Left lung (tissue), 10 donors: ENCODE measurements around the gene PALLD. TPM values are rescaled to one million over a fixed set of nuclear protein-coding genes. Genes with fewer than 3 reads are reported as not detected.

Experiments used
- ATAC-seq: fragments of 200-7000 bp; cut with Tn5 transposase; one replicate; pipeline ENCODE4 v1.9.1; 2020; ENCODE audit warnings: moderate library complexity
- DNase-seq, 4 donors: peaks; one replicate each; pipeline ENCODE4 v3.0.0-alpha.2; 2013 to 2020
- H3K27ac ChIP-seq, 2 donors: fragments of 200-600 bp; sonication (generic) in 1 of 2; one replicate each; pipeline versions ENCODE4 v1.5.0 to v1.8.0; 2020 to 2021
- H3K27me3 ChIP-seq, 2 donors: fragments of 200-600 bp; sonication (generic) in 1 of 2; one replicate each; pipeline versions ENCODE4 v1.5.0 to v1.8.0; 2020 to 2021
- H3K36me3 ChIP-seq, 2 donors: fragments of 200-600 bp; sonication (generic) in 1 of 2; one replicate each; pipeline versions ENCODE4 v1.5.0 to v1.8.0; 2020 to 2021
- H3K4me1 ChIP-seq, 2 donors: fragments of 200-600 bp; one replicate each; pipeline ENCODE4 v1.8.0; 2021
- H3K4me3 ChIP-seq, 2 donors: fragments of 200-600 bp; sonication (generic) in 1 of 2; one replicate each; pipeline versions ENCODE4 v1.5.0 to v1.8.0; 2020 to 2021; ENCODE audit warnings: mild to moderate bottlenecking in 1 of 2
- H3K9me3 ChIP-seq, 2 donors: fragments of 200-600 bp; sonication (generic) in 1 of 2; one replicate each; pipeline versions ENCODE4 v1.5.0 to v1.8.0; 2020 to 2021
- CTCF ChIP-seq, 2 donors: fragments of 200-600 bp; sonication (generic) in 1 of 2; IDR thresholded peaks; one replicate each; pipeline versions ENCODE4 v1.5.0 to v1.8.0; 2021; ENCODE audit warnings: antibody characterized with exemption in 2 of 2
- intact Hi-C, 2 donors: fragments of 100-400 bp; cut with DNase I; formaldehyde crosslinking; loops; one replicate each; pipeline versions ENCODE4 v1.11.2 to v1.14.2; 2022
- polyA plus RNA-seq, 6 donors: library from polyadenylated mRNA; unstranded; fragments of 120-200 nt; gene quantifications; one replicate each; pipeline ENCODE4 v1.2.1, GENCODE V29; 2013; ENCODE audit not compliant: insufficient read length in 6 of 6
- total RNA-seq, 2 donors: library from RNA; stranded (reverse); fragmentation: NEBNext Ultra II Directional; extraction: Animal tissue kit (Norgen Biotek cat#: 25700); gene quantifications; one replicate each; pipeline ENCODE4 v1.2.1, GENCODE V29; 2021
- donor health status: DM: no; HTN: yes; CAD: no.
- donor health status: DM: no; HTN: no; CAD: no.

PALLD gene
- total and polyA plus RNA-seq, 8 donors: 67.5 to 194 (median 80.4) TPM

GRCh38 chr4:168784786-168785461 lies 288.1 kb downstream of the PALLD start:
- ATAC-seq (peak; percentile 72), DNase-seq (no peak)
- TF ChIP-seq CTCF (IDR thresholded peaks at IDR 0.05): no peak
- Histone ChIP-seq H3K4me1 (no peaks in the 10 kb centered on the region), H3K27ac (no peak overlapping the region), H3K27me3 (no peaks in the 10 kb centered on the region), H3K4me3 (no peak overlapping the region), H3K36me3 (no peaks in the 10 kb centered on the region), H3K9me3 (no peaks in the 10 kb centered on the region)
- intact Hi-C loops: no loop called here

GRCh38 chr4:168787334-168787733 lies 290.5 kb downstream of the PALLD start:
- DNase-seq (no peak), ATAC-seq (no peak)
- no peak overlapping the region for H3K27ac ChIP-seq
- H3K4me3 ChIP-seq: no peak overlapping the region
- no peak for TF ChIP-seq CTCF (IDR thresholded peaks at IDR 0.05)
- H3K9me3 ChIP-seq: no peaks in the 10 kb centered on the region
- intact Hi-C loops: no loop called here
- H3K36me3 ChIP-seq: no peaks in the 10 kb centered on the region
- no peaks in the 10 kb centered on the region for H3K27me3 ChIP-seq
- H3K4me1 ChIP-seq: no peaks in the 10 kb centered on the region

GRCh38 chr4:168787801-168788595 lies 291.1 kb downstream of the PALLD start:
- Histone ChIP-seq H3K4me3 (no peak overlapping the region), H3K4me1 (no peaks in the 10 kb centered on the region), H3K27me3 (no peaks in the 10 kb centered on the region), H3K9me3 (no peaks in the 10 kb centered on the region), H3K36me3 (no peaks in the 10 kb centered on the region), H3K27ac (no peak overlapping the region)
- no peak for DNase-seq
- intact Hi-C loops: no loop called here
- TF ChIP-seq CTCF (IDR thresholded peaks at IDR 0.05): no peak
- peak; percentile 14 for ATAC-seq

GRCh38 chr4:168790898-168791297 lies 294.0 kb downstream of the PALLD start:
- Histone ChIP-seq H3K36me3 (no peaks in the 10 kb centered on the region), H3K27me3 (no peaks in the 10 kb centered on the region), H3K9me3 (no peaks in the 10 kb centered on the region), H3K4me1 (no peaks in the 10 kb centered on the region), H3K4me3 (no peak overlapping the region), H3K27ac (no peak overlapping the region)
- DNase-seq: no peak
- no peak for ATAC-seq
- intact Hi-C loops: no loop called here
- TF ChIP-seq CTCF (IDR thresholded peaks at IDR 0.05): no peak

GRCh38 chr4:168791376-168791775 lies 294.5 kb downstream of the PALLD start:
- Histone ChIP-seq H3K4me1 (no peaks in the 10 kb centered on the region), H3K9me3 (no peaks in the 10 kb centered on the region), H3K4me3 (no peak overlapping the region), H3K27ac (no peak overlapping the region), H3K36me3 (no peaks in the 10 kb centered on the region), H3K27me3 (no peaks in the 10 kb centered on the region)
- ATAC-seq: no peak
- no peak for DNase-seq
- intact Hi-C loops: no loop called here
- TF ChIP-seq CTCF (IDR thresholded peaks at IDR 0.05): no peak
